Keratinocyte (primary cell): ENCODE measurements around the gene CPED1. TPM values are rescaled to one million over a fixed set of nuclear protein-coding genes. Genes with fewer than 3 reads are reported as not detected.

Experiments used
- DNase-seq: peaks from one replicate; pipeline ENCODE4 v3.0.0-alpha.2; 2011; ENCODE audit warnings: low read depth, missing footprints, low spot score
- FAIRE-seq: peaks from 2 replicates; lab custom pipeline; 2011; peaks lifted over from hg19 to GRCh38; lab: Jason Lieb, UNC
- H2AFZ ChIP-seq: 2 replicates; pipeline ENCODE4 v1.6.0; 2012; ENCODE audit warnings: low read length, control low read depth, inconsistent platforms; ENCODE audit not compliant: control insufficient read depth
- H3K27ac ChIP-seq: 2 replicates; pipeline ENCODE4 v1.5.1; 2011; ENCODE audit warnings: low read length; ENCODE audit not compliant: control insufficient read depth, insufficient read depth
- H3K27me3 ChIP-seq: 3 replicates; pipeline ENCODE4 v1.6.0; 2011; ENCODE audit warnings: low read length; ENCODE audit not compliant: control insufficient read depth, insufficient read depth; ENCODE audit errors: extremely low read depth
- H3K36me3 ChIP-seq, 2 experiments: 2 replicates in 1 of 2; 3 replicates in 1 of 2; pipeline ENCODE4 v1.5.1; 2011; ENCODE audit warnings: low read length in 2 of 2, mild to moderate bottlenecking in 1 of 2; ENCODE audit not compliant: control insufficient read depth in 2 of 2, insufficient read depth in 2 of 2; ENCODE audit errors: extremely low read depth in 1 of 2
- H3K4me1 ChIP-seq: 3 replicates; pipeline ENCODE4 v1.5.1; 2011; ENCODE audit warnings: low read length; ENCODE audit not compliant: control insufficient read depth, insufficient read depth; ENCODE audit errors: extremely low read depth
- H3K4me2 ChIP-seq: 3 replicates; pipeline ENCODE4 v1.6.0; 2011; ENCODE audit warnings: low read depth, low read length; ENCODE audit not compliant: control insufficient read depth, insufficient read depth; ENCODE audit errors: extremely low read depth
- H3K4me3 ChIP-seq, 3 experiments: fragments of 200-600 bp in 1 of 3; sonication (generic) in 1 of 3; 2 replicates in 2 of 3; 3 replicates in 1 of 3; pipeline ENCODE4 v1.5.1; 2011 to 2016; ENCODE audit warnings: low read length in 3 of 3, mild to moderate bottlenecking in 3 of 3, control low read depth in 2 of 3, inconsistent platforms in 1 of 3, low read depth in 1 of 3, mixed read lengths in 1 of 3, mixed run types in 1 of 3, moderate library complexity in 1 of 3; ENCODE audit not compliant: control insufficient read depth in 2 of 3, insufficient read depth in 2 of 3; ENCODE audit errors: extremely low read depth in 1 of 3
- H3K79me2 ChIP-seq: 2 replicates; pipeline ENCODE4 v1.6.0; 2012; ENCODE audit warnings: low read length; ENCODE audit not compliant: control insufficient read depth, insufficient read depth
- H3K9ac ChIP-seq: 3 replicates; pipeline ENCODE4 v1.6.0; 2011; ENCODE audit warnings: low read length; ENCODE audit not compliant: control insufficient read depth, insufficient read depth; ENCODE audit errors: extremely low read depth
- H3K9me1 ChIP-seq: 3 replicates; pipeline ENCODE4 v1.6.0; 2011; ENCODE audit warnings: low read length; ENCODE audit not compliant: control insufficient read depth, insufficient read depth; ENCODE audit errors: extremely low read depth
- H3K9me3 ChIP-seq: 2 replicates; pipeline ENCODE4 v1.5.1; 2012; ENCODE audit warnings: low read depth, low read length; ENCODE audit not compliant: control insufficient read depth
- H4K20me1 ChIP-seq: 3 replicates; pipeline ENCODE4 v1.6.0; 2011; ENCODE audit warnings: low read length; ENCODE audit not compliant: control insufficient read depth, insufficient read depth; ENCODE audit errors: extremely low read depth
- CTCF ChIP-seq, 3 experiments: IDR thresholded peaks in 1 of 3; conservative IDR thresholded peaks in 1 of 3; optimal IDR thresholded peaks in 1 of 3; 2 replicates in 2 of 3; 3 replicates in 1 of 3; pipeline versions ENCODE3 to v1.5.1; 2011; ENCODE audit warnings: low read length in 3 of 3, mild to moderate bottlenecking in 3 of 3, moderate library complexity in 2 of 3, control low read depth in 1 of 3, inconsistent platforms in 1 of 3; ENCODE audit not compliant: insufficient read depth in 2 of 3; ENCODE audit errors: extremely low read depth in 1 of 3
- EZH2 ChIP-seq: IDR thresholded peaks from one replicate; pipeline ENCODE4 v1.6.1; 2012; ENCODE audit warnings: inconsistent platforms, mild to moderate bottlenecking, low read length, moderate library complexity
- dilution Hi-C: fragments of 300-500 bp; cut with MboI; formaldehyde crosslinking; loops from one replicate; pipeline ENCODE4 v1.7.0; 2020; ENCODE audit warnings: low sequenced_read_pairs; ENCODE audit not compliant: extremely low pct_ligation_motif_present
- polyA plus RNA-seq, 5 experiments: library from polyadenylated mRNA; depleted of rRNA in 3 of 5; stranded (reverse) in 3 of 5; stranded (forward) in 1 of 5; unstranded in 1 of 5; fragments of >200 nt; gene quantifications; 1 replicate in 1 of 5; 2 replicates in 3 of 5; 3 replicates in 1 of 5; pipeline versions ENCODE4 v1.2.1 to v1.2.3, GENCODE V29; 2011 to 2012; ENCODE audit warnings: missing spikeins in 2 of 5, low read depth in 1 of 5, low replicate concordance in 1 of 5

Gene CPED1
- polyA plus RNA-seq, 1 donor (not counting 4 experiments of a cell fraction or from before 2014, with no cell fraction given) = 0.62 TPM

- peak overlapping the region; percentile 88 for H3K27ac ChIP-seq
- H3K36me3 ChIP-seq = no peaks in the 10 kb centered on the region
- H3K79me2 ChIP-seq = peaks cover 6% of the 10 kb centered on the region
- H3K4me2 ChIP-seq = peak overlapping the region; percentile 69
- DNase-seq (no peak), FAIRE-seq (no peak)
- H3K9me1 ChIP-seq = no peaks in the 10 kb centered on the region
- peak overlapping the region; percentile 71 for H2AFZ ChIP-seq
- no peaks in the 10 kb centered on the region for H3K27me3 ChIP-seq
- H3K9ac ChIP-seq = peak overlapping the region; percentile 91
- TF ChIP-seq EZH2 (no peak), CTCF (optimal IDR thresholded peaks at IDR 0.05 in 1 of 3, IDR thresholded peaks at IDR 0.05 in 1 of 3, conservative IDR thresholded peaks at IDR 0.05 in 1 of 3; ENCODE audit: extremely low read depth in 1 of 3, insufficient read depth in 2 of 3, low read length in 3 of 3) (no peak)
- peak overlapping the region; percentile 57 to 74 (median 70) for H3K4me3 ChIP-seq
- dilution Hi-C loops = no loop called here
- no peaks in the 10 kb centered on the region for H3K9me3 ChIP-seq
- no peaks in the 10 kb centered on the region for H4K20me1 ChIP-seq
- H3K4me1 ChIP-seq = peaks cover 9% of the 10 kb centered on the region
Observed at GRCh38 chr7:120951309-120951699, 37.2 kb upstream of the CPED1 start.

- DNase-seq (no peak), FAIRE-seq (no peak)
- peak overlapping the region in 1 of 3 experiments; percentile 70 for H3K4me3 ChIP-seq
- peaks cover 9% of the 10 kb centered on the region for H3K4me1 ChIP-seq
- H4K20me1 ChIP-seq = no peaks in the 10 kb centered on the region
- TF ChIP-seq CTCF (optimal IDR thresholded peaks at IDR 0.05 in 1 of 3, IDR thresholded peaks at IDR 0.05 in 1 of 3, conservative IDR thresholded peaks at IDR 0.05 in 1 of 3; ENCODE audit: extremely low read depth in 1 of 3, insufficient read depth in 2 of 3, low read length in 3 of 3) = no peak
- no peak for TF ChIP-seq EZH2
- H3K27ac ChIP-seq = no peak overlapping the region
- no peaks in the 10 kb centered on the region for H3K27me3 ChIP-seq
- no peaks in the 10 kb centered on the region for H3K9me1 ChIP-seq
- peak overlapping the region; percentile 69 for H3K4me2 ChIP-seq
- no peak overlapping the region for H2AFZ ChIP-seq
- no peaks in the 10 kb centered on the region for H3K9me3 ChIP-seq
- H3K79me2 ChIP-seq = peaks cover 6% of the 10 kb centered on the region
- dilution Hi-C loops = no loop called here
- peak overlapping the region; percentile 91 for H3K9ac ChIP-seq
- H3K36me3 ChIP-seq = no peaks in the 10 kb centered on the region
Observed at GRCh38 chr7:120951826-120952225, 36.7 kb upstream of the CPED1 start.
